CD1c-positive myeloid dendritic cell (primary cell): Measurements from ENCODE around the gene NAA10.
A peak's percentile ranks its signal among the peaks of the same experiment; 100 is the strongest.

ENCODE experiments used
- DNase-seq: peaks from one replicate; pipeline ENCODE4 v3.0.0-alpha.2; 2016; ENCODE audit errors: extremely low spot score

NAA10 gene

GRCh38 chrX:153929576-153929975 lies 5.3 kb downstream of the NAA10 start:
- no peak for DNase-seq

GRCh38 chrX:153928846-153929245 lies 6.0 kb downstream of the NAA10 start:
- DNase-seq, result no peak

GRCh38 chrX:153927922-153928760 lies 6.7 kb downstream of the NAA10 start:
- peak; percentile 96 for DNase-seq

GRCh38 chrX:153927672-153927921 lies 7.2 kb downstream of the NAA10 start:
- DNase-seq, result no peak

GRCh38 chrX:153926858-153927671 lies 7.8 kb downstream of the NAA10 start:
- DNase-seq, result peak; percentile 81

- DNase-seq, result no peak
Observed at GRCh38 chrX:153926552-153926857, 8.3 kb downstream of the NAA10 start.

- peak; percentile 66 for DNase-seq
Observed at GRCh38 chrX:153925739-153926551, 8.9 kb downstream of the NAA10 start, which contains the start of gene ARHGAP4. TSS of gene ARHGAP4 (minus strand) at chrX:153926264. CDS start at chrX:153926202, 62 bp downstream.

- DNase-seq, result no peak
Observed at GRCh38 chrX:153925387-153925738, 9.5 kb downstream of the NAA10 start.

- peak; percentile 63 for DNase-seq
Observed at GRCh38 chrX:153924149-153924861, 10.5 kb downstream of the NAA10 start.

GRCh38 chrX:153922932-153923857 lies 11.6 kb downstream of the NAA10 start:
- DNase-seq, result no peak

GRCh38 chrX:153921511-153922446 lies 13.1 kb downstream of the NAA10 start:
- no peak for DNase-seq

GRCh38 chrX:153921070-153921469 lies 13.8 kb downstream of the NAA10 start:
- DNase-seq, result no peak

- DNase-seq, result no peak
Observed at GRCh38 chrX:153920546-153920945, 14.3 kb downstream of the NAA10 start.

- DNase-seq, result no peak
Observed at GRCh38 chrX:153919281-153919680, 15.6 kb downstream of the NAA10 start.

GRCh38 chrX:153917869-153918268 lies 17.0 kb downstream of the NAA10 start:
- no peak for DNase-seq

GRCh38 chrX:153913701-153914100 lies 21.1 kb downstream of the NAA10 start:
- no peak for DNase-seq

GRCh38 chrX:153913211-153913610 lies 21.6 kb downstream of the NAA10 start:
- no peak for DNase-seq

GRCh38 chrX:153911798-153912197 lies 23.0 kb downstream of the NAA10 start:
- no peak for DNase-seq

- DNase-seq, result no peak
Observed at GRCh38 chrX:153910446-153910845, 24.4 kb downstream of the NAA10 start.

- no peak for DNase-seq
Observed at GRCh38 chrX:153909980-153910360, 24.9 kb downstream of the NAA10 start.
